ENCODE results near the gene HAP1.

DNA sequence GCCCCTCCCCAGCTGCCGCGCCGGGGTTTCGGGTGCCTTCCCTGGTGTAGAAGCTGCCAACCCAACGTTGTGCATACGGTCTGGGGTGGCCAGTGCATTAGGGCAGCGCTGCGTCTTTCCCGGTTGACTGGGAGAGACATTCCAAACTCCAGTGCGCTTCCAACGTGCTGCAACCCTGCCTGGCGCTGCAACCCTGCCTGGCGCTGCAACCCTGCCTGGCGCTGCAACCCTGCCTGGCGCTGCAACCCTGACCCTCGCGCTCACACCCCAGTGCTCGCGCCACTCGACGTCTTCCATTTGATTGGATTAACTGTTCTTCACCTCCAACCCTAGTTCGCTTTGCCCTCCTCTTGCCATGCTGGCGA is 488 bp upstream of the HAP1 start:
- TF ChIP-seq, protein P1, sequence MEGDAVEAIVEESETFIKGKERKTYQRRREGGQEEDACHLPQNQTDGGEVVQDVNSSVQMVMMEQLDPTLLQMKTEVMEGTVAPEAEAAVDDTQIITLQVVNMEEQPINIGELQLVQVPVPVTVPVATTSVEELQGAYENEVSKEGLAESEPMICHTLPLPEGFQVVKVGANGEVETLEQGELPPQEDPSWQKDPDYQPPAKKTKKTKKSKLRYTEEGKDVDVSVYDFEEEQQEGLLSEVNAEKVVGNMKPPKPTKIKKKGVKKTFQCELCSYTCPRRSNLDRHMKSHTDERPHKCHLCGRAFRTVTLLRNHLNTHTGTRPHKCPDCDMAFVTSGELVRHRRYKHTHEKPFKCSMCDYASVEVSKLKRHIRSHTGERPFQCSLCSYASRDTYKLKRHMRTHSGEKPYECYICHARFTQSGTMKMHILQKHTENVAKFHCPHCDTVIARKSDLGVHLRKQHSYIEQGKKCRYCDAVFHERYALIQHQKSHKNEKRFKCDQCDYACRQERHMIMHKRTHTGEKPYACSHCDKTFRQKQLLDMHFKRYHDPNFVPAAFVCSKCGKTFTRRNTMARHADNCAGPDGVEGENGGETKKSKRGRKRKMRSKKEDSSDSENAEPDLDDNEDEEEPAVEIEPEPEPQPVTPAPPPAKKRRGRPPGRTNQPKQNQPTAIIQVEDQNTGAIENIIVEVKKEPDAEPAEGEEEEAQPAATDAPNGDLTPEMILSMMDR (IDR thresholded peaks at IDR 0.05), result no peak
- TF ChIP-seq, protein P2, sequence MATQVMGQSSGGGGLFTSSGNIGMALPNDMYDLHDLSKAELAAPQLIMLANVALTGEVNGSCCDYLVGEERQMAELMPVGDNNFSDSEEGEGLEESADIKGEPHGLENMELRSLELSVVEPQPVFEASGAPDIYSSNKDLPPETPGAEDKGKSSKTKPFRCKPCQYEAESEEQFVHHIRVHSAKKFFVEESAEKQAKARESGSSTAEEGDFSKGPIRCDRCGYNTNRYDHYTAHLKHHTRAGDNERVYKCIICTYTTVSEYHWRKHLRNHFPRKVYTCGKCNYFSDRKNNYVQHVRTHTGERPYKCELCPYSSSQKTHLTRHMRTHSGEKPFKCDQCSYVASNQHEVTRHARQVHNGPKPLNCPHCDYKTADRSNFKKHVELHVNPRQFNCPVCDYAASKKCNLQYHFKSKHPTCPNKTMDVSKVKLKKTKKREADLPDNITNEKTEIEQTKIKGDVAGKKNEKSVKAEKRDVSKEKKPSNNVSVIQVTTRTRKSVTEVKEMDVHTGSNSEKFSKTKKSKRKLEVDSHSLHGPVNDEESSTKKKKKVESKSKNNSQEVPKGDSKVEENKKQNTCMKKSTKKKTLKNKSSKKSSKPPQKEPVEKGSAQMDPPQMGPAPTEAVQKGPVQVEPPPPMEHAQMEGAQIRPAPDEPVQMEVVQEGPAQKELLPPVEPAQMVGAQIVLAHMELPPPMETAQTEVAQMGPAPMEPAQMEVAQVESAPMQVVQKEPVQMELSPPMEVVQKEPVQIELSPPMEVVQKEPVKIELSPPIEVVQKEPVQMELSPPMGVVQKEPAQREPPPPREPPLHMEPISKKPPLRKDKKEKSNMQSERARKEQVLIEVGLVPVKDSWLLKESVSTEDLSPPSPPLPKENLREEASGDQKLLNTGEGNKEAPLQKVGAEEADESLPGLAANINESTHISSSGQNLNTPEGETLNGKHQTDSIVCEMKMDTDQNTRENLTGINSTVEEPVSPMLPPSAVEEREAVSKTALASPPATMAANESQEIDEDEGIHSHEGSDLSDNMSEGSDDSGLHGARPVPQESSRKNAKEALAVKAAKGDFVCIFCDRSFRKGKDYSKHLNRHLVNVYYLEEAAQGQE (IDR thresholded peaks at IDR 0.05; ENCODE audit: insufficient read depth in 1 of 2, low read depth in 2 of 2, low read length in 1 of 2), result no peak
- TF ChIP-seq POLR2AphosphoS5 (IDR thresholded peaks at IDR 0.05; ENCODE audit: low read depth, low read length) (no peak), SIN3A (IDR thresholded peaks at IDR 0.05; ENCODE audit: borderline replicate concordance, insufficient read depth, low read depth, low read length) (no peak), TCF7L2 (IDR thresholded peaks at IDR 0.05; ENCODE audit: low read depth, low read length) (no peak)

Data from Panc1 (cell line).